Measurements from ENCODE around the gene POMC. TPM values are rescaled to one million over a fixed set of nuclear protein-coding genes. Genes with fewer than 3 reads are reported as not detected.

POMC gene
- total RNA-seq (2021), result not detected in 2 replicates
- not detected for Bru-seq, nascent RNA
- not detected for BruChase-seq, experiment 1, labeled RNA remaining after a 2-hour chase
- BruChase-seq, experiment 2, labeled RNA remaining after a 6-hour chase, result not detected
- long read RNA-seq, result 0 reads

DNA sequence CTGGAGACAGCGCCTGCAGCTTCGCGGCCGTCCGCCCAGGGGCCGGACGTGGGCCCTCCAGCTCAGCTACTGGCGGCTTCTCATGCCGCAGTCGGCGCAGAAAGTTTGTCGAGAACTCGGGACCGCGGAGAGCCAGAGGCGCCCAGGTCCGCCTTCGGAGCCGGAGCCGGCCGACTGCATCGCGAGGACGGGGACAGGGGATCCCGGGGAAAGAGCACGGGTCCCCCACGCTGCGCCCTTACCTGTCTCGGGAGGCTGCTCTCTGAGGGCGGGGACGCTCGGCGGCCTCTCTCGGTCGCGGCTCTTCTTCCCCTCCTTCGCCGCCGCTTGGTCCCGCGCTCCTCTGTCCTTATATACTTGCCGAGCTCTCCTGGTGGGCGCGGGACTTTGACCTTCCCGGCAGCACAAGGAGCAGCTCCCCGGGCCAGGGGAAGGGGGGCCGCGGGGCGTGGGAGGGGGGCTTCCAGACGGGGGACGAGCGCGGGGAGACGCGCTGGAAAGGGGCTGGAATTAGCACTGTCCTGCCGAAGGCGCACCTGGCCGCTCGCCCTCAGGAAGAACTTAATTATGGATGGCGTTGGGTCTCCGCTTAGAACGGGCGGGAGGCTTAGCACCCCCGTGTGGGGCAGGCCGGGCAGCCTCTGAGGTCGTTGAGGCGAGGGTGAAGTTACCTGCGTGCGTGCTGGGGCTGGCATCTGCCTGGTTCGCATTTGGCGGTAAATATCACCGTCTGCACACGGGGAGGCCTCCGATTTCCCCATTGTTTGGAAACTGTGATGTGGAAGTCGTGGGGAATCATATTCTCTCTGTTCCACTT lies at the start of gene POMC:
Gene POMC (minus strand): TSS at position 325 of the 817 bp plus-strand sequence. CDS start 3,808 bp downstream, outside the sequence.
- no peaks in the 10 kb centered on the region for H3K79me2 ChIP-seq (ENCODE audit: low read depth)
- no peak for DNase-seq
- no peaks in the 10 kb centered on the region for H4K20me1 ChIP-seq (ENCODE audit: insufficient read depth)
- peaks cover 56% of the 10 kb centered on the region for H3K27me3 ChIP-seq (ENCODE audit: insufficient read depth, low read depth)
- BruUV-seq (replicated peaks), result no TSS peak
- no peak within 1 kb of the TSS for H2AFZ ChIP-seq
- no peaks in the 10 kb centered on the region for H3K36me3 ChIP-seq (ENCODE audit: low read depth)
- TF ChIP-seq EZH2 (IDR thresholded peaks at IDR 0.05; ENCODE audit: low read depth), result no peak
- TF ChIP-seq, protein P1, sequence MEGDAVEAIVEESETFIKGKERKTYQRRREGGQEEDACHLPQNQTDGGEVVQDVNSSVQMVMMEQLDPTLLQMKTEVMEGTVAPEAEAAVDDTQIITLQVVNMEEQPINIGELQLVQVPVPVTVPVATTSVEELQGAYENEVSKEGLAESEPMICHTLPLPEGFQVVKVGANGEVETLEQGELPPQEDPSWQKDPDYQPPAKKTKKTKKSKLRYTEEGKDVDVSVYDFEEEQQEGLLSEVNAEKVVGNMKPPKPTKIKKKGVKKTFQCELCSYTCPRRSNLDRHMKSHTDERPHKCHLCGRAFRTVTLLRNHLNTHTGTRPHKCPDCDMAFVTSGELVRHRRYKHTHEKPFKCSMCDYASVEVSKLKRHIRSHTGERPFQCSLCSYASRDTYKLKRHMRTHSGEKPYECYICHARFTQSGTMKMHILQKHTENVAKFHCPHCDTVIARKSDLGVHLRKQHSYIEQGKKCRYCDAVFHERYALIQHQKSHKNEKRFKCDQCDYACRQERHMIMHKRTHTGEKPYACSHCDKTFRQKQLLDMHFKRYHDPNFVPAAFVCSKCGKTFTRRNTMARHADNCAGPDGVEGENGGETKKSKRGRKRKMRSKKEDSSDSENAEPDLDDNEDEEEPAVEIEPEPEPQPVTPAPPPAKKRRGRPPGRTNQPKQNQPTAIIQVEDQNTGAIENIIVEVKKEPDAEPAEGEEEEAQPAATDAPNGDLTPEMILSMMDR (conservative IDR thresholded peaks at IDR 0.05), result no peak
- intact Hi-C loops (cut with micrococcal nuclease; ENCODE audit: unreplicated experiment), result no loop called here
- H3K4me3 ChIP-seq, result no peak within 1 kb of the TSS
- H3F3A ChIP-seq (ENCODE audit: insufficient read depth, low read depth), result no peaks in the 10 kb centered on the region
- no peaks in the 10 kb centered on the region for H3K9me3 ChIP-seq (ENCODE audit: insufficient read depth, low read depth)
- POLR2A ChIA-PET (ENCODE audit: unreplicated experiment), result no interaction called here
- H3K4me2 ChIP-seq, result no peak within 1 kb of the TSS
- no peaks in the 10 kb centered on the region for H3K9me2 ChIP-seq (ENCODE audit: insufficient read depth)
- CTCF ChIA-PET, result interaction anchor here (0.7 kb wide), 1 partner anchor 9 kb away, joined by 4 read pairs; no protein-coding TSS in a partner anchor
- no peaks in the 10 kb centered on the region for H3K4me1 ChIP-seq (replicated peaks; ENCODE audit: insufficient read depth)
- H3K27ac ChIP-seq, result no peak within 1 kb of the TSS

DNA sequence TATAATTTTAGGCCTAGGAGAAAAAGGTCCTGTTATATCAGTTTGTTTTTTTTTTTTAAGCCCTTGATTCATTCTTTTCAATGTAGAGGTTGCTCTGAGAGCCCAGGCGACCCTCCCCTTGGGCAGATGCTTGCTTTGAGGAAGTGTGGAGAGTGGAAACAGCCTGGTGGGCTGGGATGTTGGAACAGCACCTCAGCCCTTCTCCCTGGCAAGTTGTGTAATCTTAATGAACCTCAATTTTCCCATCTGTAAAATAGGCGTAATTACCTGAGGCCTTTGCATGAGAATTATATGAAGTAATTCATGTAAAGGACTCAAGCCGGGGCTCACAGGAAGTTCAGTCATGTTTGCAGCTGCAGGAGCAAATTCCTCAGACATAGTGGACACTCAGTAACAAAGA lies 49.7 kb upstream of the POMC start:
- H3K4me2 ChIP-seq, result no peak overlapping the region
- no peak overlapping the region for H3K4me3 ChIP-seq
- H3K4me1 ChIP-seq (replicated peaks; ENCODE audit: insufficient read depth), result peaks cover 8% of the 10 kb centered on the region; the same call in 1 of the 2 replicates
- H3K79me2 ChIP-seq (ENCODE audit: low read depth), result no peaks in the 10 kb centered on the region
- no peak for TF ChIP-seq EZH2 (IDR thresholded peaks at IDR 0.05; ENCODE audit: low read depth)
- TF ChIP-seq, protein P1 (conservative IDR thresholded peaks at IDR 0.05), result no peak
- intact Hi-C loops (cut with micrococcal nuclease; ENCODE audit: unreplicated experiment), result no loop called here
- H3K36me3 ChIP-seq (ENCODE audit: low read depth), result no peaks in the 10 kb centered on the region
- no peak overlapping the region for H3K27ac ChIP-seq
- H2AFZ ChIP-seq, result no peak overlapping the region
- POLR2A ChIA-PET (ENCODE audit: unreplicated experiment), result no interaction called here
- no peaks in the 10 kb centered on the region for H3K9me3 ChIP-seq (ENCODE audit: insufficient read depth, low read depth)
- no peaks in the 10 kb centered on the region for H3K9me2 ChIP-seq (ENCODE audit: insufficient read depth)
- no peaks in the 10 kb centered on the region for H3K27me3 ChIP-seq (ENCODE audit: insufficient read depth, low read depth)
- no TSS peak for BruUV-seq (replicated peaks)
- no peaks in the 10 kb centered on the region for H4K20me1 ChIP-seq (ENCODE audit: insufficient read depth)
- CTCF ChIA-PET, result interaction anchor here (0.7 kb wide), 1 partner anchor 348 kb away, joined by 8 read pairs; no protein-coding TSS in a partner anchor
- DNase-seq, result no peak
- no peaks in the 10 kb centered on the region for H3F3A ChIP-seq (ENCODE audit: insufficient read depth, low read depth)

DNA sequence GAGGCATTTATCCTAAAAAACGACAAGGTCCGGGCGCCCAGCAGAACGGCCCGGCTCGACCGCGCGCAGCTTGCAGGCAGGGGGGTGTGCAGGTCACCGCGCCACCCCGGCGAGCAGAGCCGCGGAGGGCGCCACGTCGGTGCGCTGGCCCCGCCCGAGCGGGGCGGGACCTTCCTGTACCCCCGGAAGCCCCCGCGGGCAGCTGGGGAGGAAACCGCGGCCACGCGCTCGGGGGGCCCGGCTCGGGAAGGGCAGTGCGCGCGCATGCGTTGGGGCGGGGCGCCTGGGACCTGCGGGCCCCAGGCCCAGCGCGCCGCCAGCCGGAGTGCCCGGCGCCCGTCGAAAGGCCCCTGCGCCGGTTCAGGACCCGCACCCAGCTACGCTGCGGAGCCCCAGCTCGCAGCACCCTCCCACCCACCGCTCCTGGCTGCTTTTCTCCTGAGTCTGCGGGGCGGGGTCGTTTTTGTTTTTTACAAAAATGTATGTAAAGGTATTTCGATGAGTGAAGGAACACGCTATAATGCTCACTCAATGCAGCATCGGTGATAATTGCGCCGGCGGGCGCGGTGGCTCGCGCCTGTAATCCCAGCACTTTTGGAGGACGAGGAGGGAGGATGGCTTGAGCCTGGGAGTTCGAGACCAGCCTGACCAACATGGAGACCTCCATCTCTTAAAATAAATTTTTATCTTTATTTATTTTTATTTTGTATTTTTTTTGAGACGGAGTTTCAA lies 47.7 kb upstream of the POMC start:
- Histone ChIP-seq H3K36me3 (ENCODE audit: low read depth) (no peaks in the 10 kb centered on the region), H3K27me3 (ENCODE audit: insufficient read depth, low read depth) (no peaks in the 10 kb centered on the region), H3K79me2 (ENCODE audit: low read depth) (no peaks in the 10 kb centered on the region), H3K27ac (no peak overlapping the region), H3F3A (ENCODE audit: insufficient read depth, low read depth) (no peaks in the 10 kb centered on the region), H3K9me2 (ENCODE audit: insufficient read depth) (no peaks in the 10 kb centered on the region), H4K20me1 (ENCODE audit: insufficient read depth) (no peaks in the 10 kb centered on the region), H3K9me3 (ENCODE audit: insufficient read depth, low read depth) (no peaks in the 10 kb centered on the region), H3K4me1 (replicated peaks; ENCODE audit: insufficient read depth) (peaks cover 8% of the 10 kb centered on the region; the same call in 1 of the 2 replicates), H3K4me2 (no peak overlapping the region), H3K4me3 (no peak overlapping the region), H2AFZ (no peak overlapping the region)
- no peak for DNase-seq
- no TSS peak for BruUV-seq (replicated peaks)
- POLR2A ChIA-PET (ENCODE audit: unreplicated experiment), result no interaction called here
- CTCF ChIA-PET, result no interaction called here
- intact Hi-C loops (cut with micrococcal nuclease; ENCODE audit: unreplicated experiment), result no loop called here
- TF ChIP-seq, protein P1 (conservative IDR thresholded peaks at IDR 0.05), result no peak

Measured in PC-9 (cell line).